Panc1 (cell line): ENCODE data around the gene KLHL3. TPM values are rescaled to one million over a fixed set of nuclear protein-coding genes. Genes with fewer than 3 reads are reported as not detected.

Experiments used
- ATAC-seq: fragments of 200-7000 bp; cut with Tn5 transposase; 2 replicates; pipeline ENCODE4 v1.9.1; 2020; ENCODE audit warnings: mild to moderate bottlenecking, moderate library complexity
- BruUV-seq: library from RNA; stranded (reverse); fragments of 400-500 nt; replicated peaks from 2 replicates; lab custom pipeline; 2021; lab: Mats Ljungman, UMichigan
- CTCF ChIA-PET: fragments of 300-600 bp; sonication (Branson Sonifier 250); formaldehyde crosslinking; loops from one replicate; lab custom pipeline; 2022; ENCODE audit warnings: antibody characterized with exemption; lab: Charles Lee
- POLR2A ChIA-PET: fragments of 300-600 bp; sonication (Branson Sonifier 250); formaldehyde crosslinking; loops from one replicate; lab custom pipeline; 2022; ENCODE audit warnings: antibody characterized with exemption; lab: Charles Lee
- DNase-seq: peaks from one replicate; pipeline ENCODE4 v3.0.0-alpha.2; 2010; ENCODE audit warnings: low read depth, low spot score
- H3K27ac ChIP-seq: 2 replicates; pipeline ENCODE4 v1.5.1; 2011; ENCODE audit warnings: mild to moderate bottlenecking, low read length, inconsistent platforms
- H3K27me3 ChIP-seq: fragments of 200-500 bp; sonication (Bioruptor generic); 2 replicates; pipeline ENCODE4 v1.6.0; 2014; ENCODE audit warnings: low read length, inconsistent platforms; ENCODE audit not compliant: control insufficient read depth, insufficient read depth
- H3K36me3 ChIP-seq: fragments of 200-500 bp; sonication (Bioruptor generic); 2 replicates; pipeline ENCODE4 v1.5.1; 2014; ENCODE audit warnings: inconsistent platforms, mild to moderate bottlenecking, low read length, moderate library complexity; ENCODE audit not compliant: control insufficient read depth, insufficient read depth
- H3K4me1 ChIP-seq: 2 replicates; pipeline ENCODE4 v1.5.1; 2011; ENCODE audit warnings: inconsistent platforms, mild to moderate bottlenecking, low read length, moderate library complexity; ENCODE audit not compliant: control insufficient read depth, insufficient read depth
- H3K4me3 ChIP-seq, 2 experiments: 2 replicates each; pipeline ENCODE4 v1.5.1; 2011 to 2012; ENCODE audit warnings: low read depth in 2 of 2, low read length in 2 of 2, mild to moderate bottlenecking in 2 of 2, inconsistent platforms in 1 of 2, moderate library complexity in 1 of 2
- H3K9me3 ChIP-seq: fragments of 200-500 bp; sonication (Bioruptor generic); 2 replicates; pipeline ENCODE4 v1.5.1; 2014; ENCODE audit warnings: low read depth, mild to moderate bottlenecking, inconsistent platforms, low read length, moderate library complexity; ENCODE audit not compliant: control insufficient read depth, insufficient read depth
- CTCF ChIP-seq: fragments of 450-650 bp; IDR thresholded peaks from 2 replicates; pipeline ENCODE4 v1.5.1; 2017; ENCODE audit warnings: mild to moderate bottlenecking
- POLR2AphosphoS5 ChIP-seq: IDR thresholded peaks from 2 replicates; pipeline ENCODE4 v1.6.1; 2012; ENCODE audit warnings: mild to moderate bottlenecking, low read depth, low read length, moderate library complexity
- SIN3A ChIP-seq: IDR thresholded peaks from 2 replicates; pipeline ENCODE4 v1.6.1; 2012; ENCODE audit warnings: low read depth, mild to moderate bottlenecking, low read length, moderate library complexity, borderline replicate concordance; ENCODE audit not compliant: insufficient read depth
- TCF7L2 ChIP-seq: IDR thresholded peaks from 2 replicates; pipeline ENCODE4 v1.6.1; 2011; ENCODE audit warnings: mild to moderate bottlenecking, low read depth, low read length, inconsistent platforms
- in situ Hi-C: cut with HindIII; loops from 2 replicates; pipeline ENCODE4 v1.10.0; 2016; ENCODE audit warnings: low sequenced_read_pairs, low pct_unique_long_range_greater_than_20kb
- intact Hi-C: fragments of 100-400 bp; cut with micrococcal nuclease; formaldehyde crosslinking; loops from one replicate; pipeline ENCODE4 v1.10.0; 2022; ENCODE audit not compliant: unreplicated experiment
- total RNA-seq: library from RNA; stranded (reverse); gene quantifications from one replicate; pipeline ENCODE4 v1.2.1, GENCODE V29; 2021; ENCODE audit not compliant: unreplicated experiment
- TF ChIP-seq, protein P1 (sequence below), 2 experiments: IDR thresholded peaks; 2 replicates each; pipeline ENCODE4 v1.6.1; 2011 to 2012; ENCODE audit warnings: low read depth in 2 of 2, control low read depth in 1 of 2, low read length in 1 of 2, mild to moderate bottlenecking in 1 of 2, moderate library complexity in 1 of 2; ENCODE audit not compliant: insufficient read depth in 1 of 2

KLHL3 gene
- total RNA-seq, 1 experiment from 2014 or later = 1.9 TPM

DNA sequence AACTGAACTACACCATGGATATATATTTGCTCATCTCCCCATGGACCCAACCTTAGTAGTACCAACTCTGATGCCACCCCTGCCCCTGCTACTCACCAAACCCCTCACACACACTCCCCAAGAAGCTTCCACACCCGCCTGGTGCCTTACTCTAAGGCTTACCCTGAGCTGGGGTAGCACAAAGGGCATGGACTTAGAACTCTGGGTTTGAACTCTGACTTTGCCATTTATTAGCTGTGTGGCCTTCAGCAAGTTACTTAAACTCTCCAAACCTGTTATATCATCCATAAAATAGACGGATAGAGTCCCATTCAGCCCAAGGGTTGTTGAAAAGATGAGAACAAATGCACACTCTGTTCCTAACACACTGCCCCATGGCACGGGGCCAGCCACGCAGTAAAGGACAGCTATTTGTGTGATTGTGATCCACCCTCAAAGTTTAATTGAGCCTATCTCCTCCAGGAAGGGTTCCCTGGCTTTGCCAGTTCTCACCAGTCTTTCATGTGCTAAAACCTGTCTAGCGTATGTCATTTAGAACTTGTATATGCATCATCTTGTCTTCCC lies 111.0 kb downstream of the KLHL3 start:
- no TSS peak for BruUV-seq
- TF ChIP-seq, protein P1, sequence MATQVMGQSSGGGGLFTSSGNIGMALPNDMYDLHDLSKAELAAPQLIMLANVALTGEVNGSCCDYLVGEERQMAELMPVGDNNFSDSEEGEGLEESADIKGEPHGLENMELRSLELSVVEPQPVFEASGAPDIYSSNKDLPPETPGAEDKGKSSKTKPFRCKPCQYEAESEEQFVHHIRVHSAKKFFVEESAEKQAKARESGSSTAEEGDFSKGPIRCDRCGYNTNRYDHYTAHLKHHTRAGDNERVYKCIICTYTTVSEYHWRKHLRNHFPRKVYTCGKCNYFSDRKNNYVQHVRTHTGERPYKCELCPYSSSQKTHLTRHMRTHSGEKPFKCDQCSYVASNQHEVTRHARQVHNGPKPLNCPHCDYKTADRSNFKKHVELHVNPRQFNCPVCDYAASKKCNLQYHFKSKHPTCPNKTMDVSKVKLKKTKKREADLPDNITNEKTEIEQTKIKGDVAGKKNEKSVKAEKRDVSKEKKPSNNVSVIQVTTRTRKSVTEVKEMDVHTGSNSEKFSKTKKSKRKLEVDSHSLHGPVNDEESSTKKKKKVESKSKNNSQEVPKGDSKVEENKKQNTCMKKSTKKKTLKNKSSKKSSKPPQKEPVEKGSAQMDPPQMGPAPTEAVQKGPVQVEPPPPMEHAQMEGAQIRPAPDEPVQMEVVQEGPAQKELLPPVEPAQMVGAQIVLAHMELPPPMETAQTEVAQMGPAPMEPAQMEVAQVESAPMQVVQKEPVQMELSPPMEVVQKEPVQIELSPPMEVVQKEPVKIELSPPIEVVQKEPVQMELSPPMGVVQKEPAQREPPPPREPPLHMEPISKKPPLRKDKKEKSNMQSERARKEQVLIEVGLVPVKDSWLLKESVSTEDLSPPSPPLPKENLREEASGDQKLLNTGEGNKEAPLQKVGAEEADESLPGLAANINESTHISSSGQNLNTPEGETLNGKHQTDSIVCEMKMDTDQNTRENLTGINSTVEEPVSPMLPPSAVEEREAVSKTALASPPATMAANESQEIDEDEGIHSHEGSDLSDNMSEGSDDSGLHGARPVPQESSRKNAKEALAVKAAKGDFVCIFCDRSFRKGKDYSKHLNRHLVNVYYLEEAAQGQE (IDR thresholded peaks at IDR 0.05; ENCODE audit: insufficient read depth in 1 of 2, low read depth in 2 of 2, low read length in 1 of 2) = no peak
- TF ChIP-seq CTCF (no peak), TCF7L2 (no peak), SIN3A (no peak), POLR2AphosphoS5 (no peak)
- ChIA-PET CTCF (no interaction called here), POLR2A (no interaction called here)
- no peaks in the 10 kb centered on the region for H3K9me3 ChIP-seq
- H3K4me3 ChIP-seq = no peak overlapping the region
- intact Hi-C loops = no loop called here
- H3K4me1 ChIP-seq = no peaks in the 10 kb centered on the region; the same call in 1 of the 2 replicates
- H3K36me3 ChIP-seq = no peaks in the 10 kb centered on the region
- ATAC-seq (no peak), DNase-seq (no peak)
- in situ Hi-C loops = no loop called here
- no peak overlapping the region for H3K27ac ChIP-seq
- H3K27me3 ChIP-seq = no peaks in the 10 kb centered on the region

DNA sequence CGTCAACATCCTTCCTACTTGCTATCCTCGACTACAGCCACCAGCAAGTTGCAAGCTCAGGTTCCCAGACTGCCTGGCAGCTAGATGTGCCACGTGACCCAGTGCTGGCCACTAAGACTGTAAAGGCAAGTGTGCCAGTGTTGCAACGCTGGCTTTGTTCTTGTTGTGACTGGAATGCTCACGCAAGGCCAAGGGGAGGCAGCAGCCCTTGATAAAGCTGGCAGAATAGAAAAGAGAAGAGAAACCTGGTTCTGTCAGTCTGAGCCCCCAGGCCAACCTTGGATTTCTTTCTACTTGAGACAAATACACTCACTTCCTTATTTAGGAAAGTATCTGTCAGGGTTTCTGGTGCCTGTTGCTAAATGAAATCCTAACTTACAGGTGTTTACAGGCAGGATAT lies 113.0 kb downstream of the KLHL3 start:
- ATAC-seq (no peak), DNase-seq (no peak)
- ChIA-PET POLR2A (no interaction called here), CTCF (no interaction called here)
- H3K9me3 ChIP-seq = no peaks in the 10 kb centered on the region
- in situ Hi-C loops = no loop called here
- no peak overlapping the region for H3K4me3 ChIP-seq
- H3K27ac ChIP-seq = no peak overlapping the region
- TF ChIP-seq CTCF = no peak
- no peak for TF ChIP-seq TCF7L2
- no peak for TF ChIP-seq SIN3A
- no peak for TF ChIP-seq POLR2AphosphoS5
- TF ChIP-seq, protein P1 (IDR thresholded peaks at IDR 0.05; ENCODE audit: insufficient read depth in 1 of 2, low read depth in 2 of 2, low read length in 1 of 2) = no peak
- H3K4me1 ChIP-seq = no peaks in the 10 kb centered on the region
- no peaks in the 10 kb centered on the region for H3K36me3 ChIP-seq
- no peaks in the 10 kb centered on the region for H3K27me3 ChIP-seq
- no TSS peak for BruUV-seq
- intact Hi-C loops = no loop called here
